GM12891 (cell line): ENCODE data around the gene ARHGAP9.

Experiments
- POLR2AphosphoS5 ChIP-seq: IDR thresholded peaks from 2 replicates; pipeline ENCODE4 v1.6.1; 2011; ENCODE audit warnings: low read depth, low read length, control low read depth
- TAF1 ChIP-seq: IDR thresholded peaks from 2 replicates; pipeline ENCODE4 v1.6.1; 2011; ENCODE audit warnings: low read depth, low read length, control low read depth

GRCh38 chr12:57438400-57438799 lies 41.3 kb downstream of the ARHGAP9 start:
- TF ChIP-seq TAF1 (no peak), POLR2AphosphoS5 (no peak)
